NCI-H1930 (cell line): ENCODE data around the gene MST1.

Experiments
- DNase-seq, 2 experiments: peaks; one replicate each; lab custom pipeline; 2025; lab: John Stamatoyannopoulos, UW

The MST1 gene

GRCh38 chr3:49674497-49674983 is 14.7 kb downstream of the MST1 start:
- no peak for DNase-seq

DNA sequence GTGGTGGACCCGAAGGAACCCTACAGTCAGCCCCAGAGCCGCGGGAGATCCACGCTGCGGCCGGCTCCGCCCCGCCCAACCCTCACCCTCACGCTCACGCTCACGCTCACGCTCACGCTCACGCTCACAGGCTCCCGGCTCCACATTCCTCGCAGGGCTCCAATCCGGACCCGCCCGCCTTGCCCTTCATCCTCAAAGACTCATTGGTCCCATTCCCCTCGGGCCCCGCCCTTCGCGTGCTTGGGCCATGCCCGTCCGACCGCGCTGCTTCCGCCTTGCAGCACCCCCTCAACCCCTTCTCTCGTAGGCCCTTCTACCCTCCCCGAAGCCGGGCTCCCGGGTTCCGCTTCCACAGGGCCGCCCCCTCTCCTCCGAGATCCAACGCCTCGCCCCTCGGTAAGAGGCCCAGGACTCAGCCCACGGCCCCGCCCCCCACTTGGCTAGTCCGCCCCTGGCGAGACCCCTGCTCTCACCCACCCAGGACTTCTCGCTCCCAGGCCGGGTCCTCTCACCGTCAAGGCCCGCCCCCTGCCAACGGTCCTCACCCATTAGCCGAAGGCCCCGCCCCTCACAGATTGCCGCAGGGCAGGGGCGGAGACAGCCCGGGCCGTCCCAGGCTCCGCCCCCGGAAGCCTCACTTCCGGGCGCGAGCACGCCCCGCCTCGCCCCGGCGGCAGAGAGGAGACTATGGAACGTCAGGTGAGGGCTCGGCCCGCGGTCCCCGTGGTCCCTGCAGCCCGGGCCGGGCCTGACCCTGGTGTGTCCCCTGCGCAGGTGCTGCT is 15.4 kb downstream of the MST1 start, which contains the start of gene APEH:
Gene APEH, plus strand, starts transcription at position 637 of the 782 bp plus-strand sequence. Its CDS starts 51 bp downstream, at position 688.
- no peak for DNase-seq

DNA sequence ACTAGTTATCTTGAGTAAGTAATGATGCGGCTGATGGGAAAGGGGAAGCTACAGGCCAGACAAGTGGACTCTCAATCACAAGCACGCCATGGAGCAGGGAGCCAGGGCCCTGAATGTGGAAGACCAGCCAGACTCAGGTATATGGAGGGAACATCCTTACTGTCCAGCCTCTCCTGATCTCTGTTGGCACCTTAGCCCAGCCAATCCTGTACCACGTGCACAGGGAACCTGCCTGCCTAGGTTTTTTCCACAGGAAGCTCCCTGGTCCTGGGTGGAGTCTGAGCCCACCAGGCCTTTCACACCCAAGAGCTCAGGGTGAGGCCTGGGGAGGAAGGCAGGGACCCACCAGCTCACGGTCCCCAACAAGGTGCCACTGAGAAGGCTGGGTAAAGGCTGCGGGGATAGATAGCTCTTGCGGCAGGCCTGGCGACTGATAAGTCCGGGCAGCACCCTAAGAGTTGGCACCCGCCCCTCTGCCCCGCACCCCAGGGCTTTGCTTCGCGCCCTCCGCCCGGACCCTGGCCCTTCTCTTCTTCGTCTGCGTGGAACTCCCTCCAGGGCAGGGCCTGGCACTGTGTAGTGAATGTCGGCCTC is 16.1 kb downstream of the MST1 start:
- no peak for DNase-seq

GRCh38 chr3:49671291-49672288 is 17.7 kb downstream of the MST1 start:
- DNase-seq = no peak

GRCh38 chr3:49670940-49671290 is 18.4 kb downstream of the MST1 start:
- no peak for DNase-seq

- no peak for DNase-seq
Measured at GRCh38 chr3:49669352-49669751, 19.9 kb downstream of the MST1 start.

DNA sequence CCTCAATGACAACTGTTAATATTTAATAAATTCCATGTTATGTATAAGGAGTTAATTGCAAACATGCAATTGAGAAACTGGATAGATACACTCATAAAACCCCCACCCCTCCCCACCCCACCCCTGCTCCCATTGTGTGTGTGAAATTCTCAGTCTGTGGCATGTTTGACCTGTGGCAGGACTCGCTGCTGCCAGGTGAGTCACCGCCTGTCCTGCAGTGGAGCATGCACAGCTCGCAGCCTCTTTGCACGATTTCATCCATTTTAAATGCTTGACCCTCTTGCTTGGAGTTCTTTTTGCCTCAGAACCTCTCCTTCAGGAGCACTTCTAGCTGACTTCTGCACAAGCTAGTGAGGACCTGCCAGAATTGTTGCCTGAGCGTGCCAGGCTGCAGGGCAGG is 20.4 kb downstream of the MST1 start:
- no peak for DNase-seq

DNA sequence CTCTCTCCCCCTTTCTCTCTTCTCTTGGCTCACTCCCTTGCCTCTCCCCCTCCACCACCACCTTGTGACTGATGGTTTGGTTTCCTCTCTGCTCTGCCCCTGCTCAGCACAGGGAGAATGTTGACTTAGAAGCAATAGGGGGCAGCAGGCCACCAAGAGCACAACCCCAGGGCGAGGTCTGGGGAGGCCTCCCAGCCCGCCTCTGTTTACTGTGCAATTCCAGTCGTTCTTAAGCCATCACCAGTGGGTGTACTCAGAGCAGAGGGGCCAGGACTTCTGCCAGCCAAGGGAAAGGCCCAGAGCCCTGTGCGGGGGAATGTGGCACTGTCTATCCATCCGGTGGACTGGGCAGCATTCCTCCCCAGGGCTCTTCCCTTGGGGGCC is 20.9 kb downstream of the MST1 start:
- no peak for DNase-seq

- DNase-seq = no peak
Measured at GRCh38 chr3:49667701-49668413, 21.4 kb downstream of the MST1 start.

DNA sequence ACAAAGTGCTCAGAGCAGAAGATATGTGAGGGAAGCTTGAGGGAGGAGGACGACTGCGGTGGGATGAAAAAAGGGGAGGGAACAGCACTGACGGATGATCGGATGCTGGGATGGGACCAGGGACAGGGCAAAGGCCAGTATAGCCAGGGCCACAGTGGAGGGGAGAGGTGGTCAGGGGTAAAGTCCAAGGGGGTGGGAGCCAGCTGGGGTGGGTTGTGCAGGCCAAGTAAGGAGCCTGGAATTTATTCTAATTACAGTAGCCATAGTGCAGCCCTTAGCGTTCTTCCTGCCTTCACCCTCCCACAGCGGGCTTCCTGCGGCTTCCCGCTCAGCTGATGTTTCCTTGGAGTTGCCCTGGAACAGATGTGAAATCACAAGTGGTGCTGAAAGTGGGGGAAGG is 22.7 kb downstream of the MST1 start:
- DNase-seq = no peak

DNA sequence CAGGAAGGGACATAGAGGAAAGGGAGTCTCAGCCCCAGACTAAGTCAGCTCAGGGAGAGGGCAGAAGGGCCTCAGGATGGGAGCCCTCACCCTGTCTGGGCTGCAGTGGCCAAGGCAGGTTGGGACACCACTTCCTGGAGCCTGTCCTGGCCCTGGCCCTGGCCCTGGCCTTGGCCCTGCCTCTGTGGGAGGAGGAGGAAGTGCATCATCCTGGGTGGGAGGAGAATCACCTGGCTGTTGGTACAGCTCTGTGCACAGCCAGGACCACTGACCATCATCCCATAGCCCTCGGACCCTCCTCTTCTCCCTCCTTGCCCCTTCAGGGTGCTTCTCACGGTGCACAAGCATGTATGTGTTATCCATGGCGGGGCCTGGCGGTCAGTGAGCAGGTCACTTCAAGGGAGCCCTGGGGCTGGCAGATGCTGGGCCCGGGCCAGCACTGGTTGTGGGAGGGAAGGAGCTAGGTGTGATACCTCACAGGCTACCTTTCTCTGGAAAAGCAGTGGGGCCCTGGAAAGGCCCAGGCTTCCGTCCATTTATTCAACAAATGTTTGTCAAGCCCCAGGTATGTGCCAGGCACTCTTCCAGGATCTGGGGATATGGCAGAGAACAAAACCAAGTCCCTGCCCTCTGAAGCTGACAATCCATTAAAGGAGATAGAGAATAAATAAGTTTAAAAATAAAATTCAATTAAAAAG is 23.3 kb downstream of the MST1 start:
- DNase-seq = no peak

- no peak for DNase-seq
Measured at GRCh38 chr3:49664300-49664699, 25.0 kb downstream of the MST1 start.

- no peak for DNase-seq
Measured at GRCh38 chr3:49663831-49664230, 25.4 kb downstream of the MST1 start.

- DNase-seq = no peak
Measured at GRCh38 chr3:49662720-49663413, 26.4 kb downstream of the MST1 start.

DNA sequence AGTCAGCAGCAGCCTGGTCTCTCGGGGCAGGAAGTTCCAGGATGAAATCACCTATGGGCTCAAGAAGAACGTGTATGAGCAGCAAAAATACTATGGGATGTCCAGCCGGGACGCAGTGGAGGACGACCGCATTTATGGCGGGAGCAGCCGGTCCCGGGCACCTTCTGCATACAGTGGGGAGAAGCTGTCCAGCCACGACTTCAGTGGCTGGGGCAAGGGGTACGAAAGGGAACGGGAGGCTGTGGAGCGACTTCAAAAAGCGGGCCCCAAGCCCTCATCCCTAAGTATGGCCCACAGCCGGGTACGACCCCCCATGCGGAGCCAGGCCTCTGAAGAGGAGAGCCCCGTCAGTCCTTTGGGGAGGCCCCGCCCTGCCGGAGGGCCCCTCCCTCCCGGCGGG is 27.3 kb downstream of the MST1 start:
- DNase-seq = no peak

- no peak for DNase-seq
Measured at GRCh38 chr3:49661281-49661680, 28.0 kb downstream of the MST1 start.

GRCh38 chr3:49659756-49660155 is 29.5 kb downstream of the MST1 start:
- no peak for DNase-seq

DNA sequence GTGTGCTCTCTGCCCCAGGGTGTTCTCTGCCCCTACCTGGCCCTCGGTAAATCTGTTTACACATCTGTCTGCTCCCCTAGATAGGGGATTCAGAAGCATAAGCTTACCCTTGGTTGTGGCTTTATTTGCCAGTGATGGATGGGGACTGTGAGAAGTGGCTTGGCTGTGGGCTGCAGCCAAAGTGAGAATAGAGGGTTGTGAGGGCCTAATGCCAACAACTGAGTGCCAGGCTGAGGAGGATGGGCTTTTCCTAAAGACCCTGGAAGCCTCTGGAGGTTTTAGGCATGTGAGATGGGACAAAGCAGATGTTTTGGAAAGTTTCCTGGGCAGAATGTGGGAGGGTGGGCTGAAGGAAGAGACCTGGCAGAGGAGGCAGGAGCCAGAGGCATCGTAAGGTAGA is 30.6 kb downstream of the MST1 start:
- DNase-seq = no peak

DNA sequence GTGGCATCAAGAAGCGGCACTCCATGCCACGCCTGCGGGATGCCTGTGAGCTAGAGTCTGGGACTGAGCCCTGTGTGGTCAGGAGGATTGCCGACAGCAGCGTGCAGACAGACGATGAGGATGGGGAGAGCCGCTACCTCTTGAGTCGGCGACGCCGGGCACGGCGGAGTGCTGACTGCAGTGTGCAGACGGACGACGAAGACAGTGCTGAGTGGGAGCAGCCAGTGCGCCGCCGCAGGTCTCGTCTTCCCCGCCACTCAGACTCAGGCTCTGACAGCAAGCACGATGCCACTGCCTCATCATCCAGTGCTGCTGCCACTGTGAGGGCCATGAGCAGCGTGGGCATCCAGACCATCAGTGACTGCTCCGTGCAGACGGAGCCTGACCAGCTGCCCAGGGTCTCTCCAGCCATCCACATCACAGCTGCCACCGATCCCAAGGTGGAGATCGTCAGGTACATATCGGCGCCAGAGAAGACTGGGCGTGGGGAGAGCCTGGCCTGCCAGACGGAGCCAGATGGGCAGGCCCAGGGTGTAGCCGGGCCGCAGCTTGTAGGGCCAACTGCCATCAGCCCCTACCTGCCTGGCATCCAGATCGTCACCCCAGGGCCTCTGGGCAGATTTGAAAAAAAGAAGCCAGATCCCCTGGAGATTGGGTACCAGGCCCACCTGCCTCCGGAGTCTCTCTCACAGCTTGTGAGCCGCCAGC is 31.9 kb downstream of the MST1 start:
- DNase-seq = no peak

- DNase-seq = no peak
Measured at GRCh38 chr3:49656541-49657112, 32.6 kb downstream of the MST1 start.
